AG08395 (cell line): ENCODE data around the gene TNRC18.
"Not testable (repeated sequence)": the region's sequence is repeated elsewhere in the genome, so short reads cannot be mapped to it uniquely, and the experiment has no call there.

Experiments
- DNase-seq: peaks from one replicate; pipeline ENCODE4 v3.0.0; 2012; ENCODE audit warnings: mixed read lengths, low spot score

Gene TNRC18

DNA sequence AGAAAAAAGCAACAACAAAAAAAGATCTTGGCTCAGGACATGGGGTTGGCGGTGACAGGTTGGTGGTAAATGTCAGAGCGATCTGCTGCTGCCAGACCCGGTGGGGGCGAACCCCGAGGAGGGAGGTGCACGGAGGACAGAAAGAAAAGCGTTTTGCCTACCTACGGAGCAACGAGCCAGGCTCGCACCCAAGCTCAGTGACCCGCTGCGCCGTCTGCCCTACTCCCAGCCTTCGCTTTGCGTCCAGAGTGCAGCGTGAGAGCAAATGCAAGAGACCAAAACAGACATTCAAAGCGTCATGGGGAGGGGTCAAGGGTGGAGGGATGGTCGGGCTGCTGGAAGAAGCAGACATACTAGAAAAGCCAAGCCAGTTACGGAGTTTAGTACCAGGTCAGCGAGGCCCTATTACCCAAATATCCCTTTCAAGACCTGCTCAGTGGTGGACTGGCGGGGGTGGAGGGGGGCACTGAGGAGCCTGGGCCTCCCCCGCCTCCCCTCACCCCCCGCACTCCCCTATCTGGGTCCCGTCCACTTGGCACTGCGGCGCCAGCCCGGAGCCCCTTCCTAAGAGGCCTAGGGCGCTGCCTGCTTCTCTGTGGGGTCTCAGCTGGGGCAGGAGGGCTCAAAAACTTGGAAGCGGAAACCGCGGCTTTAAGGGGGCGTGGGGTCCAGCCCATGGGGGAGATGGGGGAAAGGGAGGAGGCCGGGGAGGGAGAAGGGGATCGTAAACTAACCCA lies 74.0 kb downstream of the TNRC18 start:
- DNase-seq: no peak

GRCh38 chr7:5349005-5349380 lies 74.6 kb downstream of the TNRC18 start:
- DNase-seq: no peak

GRCh38 chr7:5348134-5349004 lies 75.3 kb downstream of the TNRC18 start:
- DNase-seq: no peak

DNA sequence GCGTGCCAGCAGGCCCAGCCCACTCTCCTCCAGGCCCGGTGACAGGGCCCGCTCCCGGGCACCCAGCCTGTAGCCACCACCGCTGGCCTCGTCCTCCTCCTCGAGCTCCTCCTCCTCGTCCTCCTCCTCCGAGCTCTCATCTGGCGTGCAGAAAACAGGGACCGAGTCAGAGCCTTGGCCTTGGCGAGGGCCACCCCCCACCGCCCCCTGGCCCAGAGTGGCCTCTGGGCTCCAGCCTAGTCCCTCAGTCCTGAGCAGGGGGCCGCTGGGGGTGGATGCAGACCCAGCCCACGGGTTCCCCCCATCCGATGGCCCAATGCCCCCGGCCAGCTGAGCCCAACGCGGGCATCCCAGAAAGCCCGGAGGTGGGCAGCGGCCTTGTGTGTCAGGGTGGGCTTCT lies 78.0 kb downstream of the TNRC18 start:
- DNase-seq: no peak

DNA sequence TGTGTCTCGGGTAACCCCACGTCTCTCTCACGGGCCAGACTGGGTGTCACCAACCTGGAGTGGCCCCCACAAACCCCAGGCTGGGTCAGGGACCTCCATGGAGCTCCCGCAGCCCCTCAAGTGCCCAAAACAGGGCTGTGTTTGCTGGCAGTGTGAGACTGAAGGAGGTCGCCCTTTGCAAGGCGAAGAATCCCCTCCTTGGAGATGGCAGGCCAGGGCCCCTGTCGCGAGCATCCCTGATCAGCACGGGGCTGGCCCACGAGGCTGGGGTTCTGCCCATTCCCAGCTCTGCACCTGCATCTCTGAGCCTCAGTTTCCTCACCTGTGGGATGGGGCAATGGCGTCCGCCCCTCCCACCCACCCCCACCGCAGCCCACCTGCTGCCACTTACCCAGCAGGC lies 78.5 kb downstream of the TNRC18 start:
- DNase-seq: no peak

GRCh38 chr7:5344342-5344741 lies 79.3 kb downstream of the TNRC18 start:
- DNase-seq: no peak

DNA sequence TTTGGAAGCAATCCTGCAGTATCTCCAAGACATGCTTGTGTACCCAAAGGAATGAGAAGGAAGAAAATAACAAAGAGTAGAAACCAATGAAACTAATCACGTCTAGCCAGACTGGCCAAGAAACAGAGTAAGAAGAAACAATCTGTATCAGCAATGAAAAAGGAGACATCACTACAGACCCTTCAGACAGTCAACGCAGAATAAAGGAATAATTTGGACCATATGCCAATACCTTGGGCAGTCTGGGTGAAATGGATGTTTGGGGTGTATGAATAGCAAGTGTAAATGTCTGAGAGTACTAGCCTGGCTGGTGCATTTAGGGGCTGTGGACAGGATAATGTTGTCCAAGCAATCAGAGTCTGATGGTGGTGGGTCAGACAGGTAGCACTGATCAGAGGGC lies 79.8 kb downstream of the TNRC18 start:
- DNase-seq: no peak

DNA sequence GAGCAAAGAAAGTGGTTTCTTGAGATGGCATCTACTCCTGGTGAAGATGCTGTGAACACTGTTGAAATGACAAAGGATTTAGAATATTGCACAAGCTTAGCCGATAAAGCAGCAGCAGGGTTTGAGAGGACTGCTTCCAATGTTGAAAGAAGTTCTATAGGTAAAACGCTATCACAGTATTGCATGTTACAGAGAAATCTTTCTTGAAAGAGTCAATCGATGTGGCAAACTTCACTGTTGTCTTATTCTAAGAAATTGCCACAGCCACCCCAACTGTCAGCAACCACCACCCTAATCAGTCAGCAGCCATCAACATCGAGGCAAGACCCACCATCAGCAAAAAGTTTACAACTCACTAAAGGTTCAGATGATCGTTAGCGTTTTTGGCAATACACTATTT lies 81.0 kb downstream of the TNRC18 start:
- no peak for DNase-seq

- no peak for DNase-seq
Observed at GRCh38 chr7:5339955-5340354, 83.7 kb downstream of the TNRC18 start.

- no peak for DNase-seq
Observed at GRCh38 chr7:5337047-5337446, 86.6 kb downstream of the TNRC18 start.

GRCh38 chr7:5334671-5335070 lies 89.0 kb downstream of the TNRC18 start:
- no peak for DNase-seq

DNA sequence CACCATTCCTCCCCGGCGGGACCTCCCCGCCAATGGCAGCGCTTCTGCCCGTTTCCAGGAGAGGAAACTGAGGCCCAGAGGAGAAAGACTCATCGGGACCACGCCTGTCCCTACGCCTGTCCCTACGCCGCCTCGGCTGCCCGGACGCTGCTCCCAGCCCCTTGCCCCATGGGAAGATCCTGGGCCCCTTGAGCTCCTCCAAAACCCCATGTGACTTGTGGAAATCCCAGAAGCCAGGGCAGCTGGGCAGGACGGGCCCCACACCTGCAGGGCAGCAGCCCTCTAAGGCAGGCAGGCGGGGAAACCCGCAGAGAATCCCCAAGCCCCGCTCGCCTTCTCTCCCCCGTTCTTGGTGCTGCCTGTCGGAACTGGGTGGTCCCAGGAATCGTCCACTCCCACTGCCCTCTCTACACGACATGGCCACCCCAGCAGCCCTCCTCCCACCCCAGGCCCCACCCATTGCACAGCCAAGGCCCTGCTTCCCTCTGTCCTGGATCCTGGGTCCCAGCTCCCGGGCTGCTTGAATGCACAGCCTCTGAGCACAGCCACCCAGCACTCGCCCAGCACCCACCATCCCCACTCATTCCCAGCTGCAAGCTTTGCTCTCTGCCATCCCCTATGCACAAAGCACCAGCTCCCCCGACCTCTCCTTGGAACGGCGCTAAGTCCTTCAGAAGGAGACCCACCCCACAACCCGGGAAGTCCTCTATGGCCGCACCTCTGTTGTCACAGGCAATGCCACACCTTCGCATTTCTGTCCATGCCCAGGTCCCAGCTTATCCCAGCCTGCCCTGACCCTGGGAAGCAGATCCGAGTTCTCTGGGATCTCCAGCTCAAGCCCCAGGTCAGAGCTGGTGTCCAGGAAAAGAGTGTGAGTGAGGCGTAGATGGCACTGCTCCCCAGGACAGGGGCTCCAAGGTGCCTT lies 90.3 kb downstream of the TNRC18 start:
- DNase-seq: no peak

- no peak for DNase-seq
Observed at GRCh38 chr7:5332579-5332978, 91.1 kb downstream of the TNRC18 start.

DNA sequence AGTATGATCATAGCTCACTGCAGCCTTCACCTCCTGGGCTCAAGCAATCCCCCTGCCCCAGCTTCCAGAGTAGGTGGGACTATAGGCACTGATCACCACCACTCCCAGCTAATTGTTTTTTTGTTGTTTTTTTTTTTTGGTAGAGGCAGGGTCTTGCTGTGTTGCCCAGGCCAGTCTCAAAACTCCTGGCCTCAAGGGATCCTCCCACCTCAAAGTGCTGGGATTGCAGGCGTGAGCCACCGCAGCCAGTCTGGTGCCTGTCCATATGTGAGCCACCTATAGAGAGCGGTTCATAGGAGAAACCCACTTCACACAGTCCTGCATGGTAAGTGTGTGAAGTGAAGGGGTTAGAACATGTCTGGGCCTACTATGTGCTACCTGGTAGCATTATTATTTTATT lies 93.3 kb downstream of the TNRC18 start:
- no peak for DNase-seq

GRCh38 chr7:5324961-5325360 lies 98.7 kb downstream of the TNRC18 start:
- no peak for DNase-seq

- DNase-seq: not testable (repeated sequence)
Observed at GRCh38 chr7:5323800-5324781, 99.5 kb downstream of the TNRC18 start.

- DNase-seq: no peak
Observed at GRCh38 chr7:5322621-5323410, 100.8 kb downstream of the TNRC18 start.

- no peak for DNase-seq
Observed at GRCh38 chr7:5320802-5321396, 102.7 kb downstream of the TNRC18 start.

- no peak for DNase-seq
Observed at GRCh38 chr7:5320391-5320790, 103.2 kb downstream of the TNRC18 start.

DNA sequence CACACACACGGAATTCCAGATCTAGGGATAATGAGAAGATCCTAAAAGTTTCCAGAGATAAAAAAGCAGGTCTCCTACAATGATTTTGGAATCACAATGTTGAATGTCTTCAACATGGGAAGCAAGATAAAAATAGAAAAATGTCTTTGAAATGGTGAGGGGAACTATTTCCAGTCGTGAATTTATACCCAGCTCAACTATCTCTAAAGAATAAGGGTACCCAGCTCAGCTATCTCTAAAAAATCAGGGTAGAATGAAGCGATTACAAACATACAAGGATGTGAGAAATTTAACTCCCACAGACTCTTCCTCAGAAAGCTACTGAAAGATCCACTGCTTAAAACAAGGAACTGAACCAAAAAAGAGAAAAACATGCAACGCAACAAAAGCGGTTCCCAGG lies 105.0 kb downstream of the TNRC18 start:
- not testable (repeated sequence) for DNase-seq
